GM13976 (cell line): ENCODE data around the gene VPS51.
"Not testable (repeated sequence)": the region's sequence is repeated elsewhere in the genome, so short reads cannot be mapped to it uniquely, and the experiment has no call there.

Source experiments
- DNase-seq: peaks from one replicate; pipeline ENCODE4 v3.0.0; 2012; ENCODE audit warnings: low spot score
- CTCF ChIP-seq: IDR thresholded peaks from 2 replicates; pipeline ENCODE4 v1.5.1; 2012; ENCODE audit warnings: borderline replicate concordance, mild to moderate bottlenecking; ENCODE audit not compliant: insufficient read depth; ENCODE audit errors: extremely low read depth, missing control alignments, control extremely low read depth
- in situ Hi-C: fragments of 300-500 bp; cut with MboI; formaldehyde crosslinking; loops from one replicate; pipeline ENCODE4 v1.12.0; 2022; ENCODE audit warnings: low sequenced_read_pairs, mixed read lengths, inconsistent platforms; ENCODE audit not compliant: unreplicated experiment

The VPS51 gene

GRCh38 chr11:65134952-65135632 lies 39.1 kb downstream of the VPS51 start:
- in situ Hi-C loops = no loop called here
- no peak for TF ChIP-seq CTCF
- peak; percentile 95 for DNase-seq

GRCh38 chr11:65135633-65136145 lies 39.7 kb downstream of the VPS51 start:
- TF ChIP-seq CTCF = no peak
- no peak for DNase-seq
- in situ Hi-C loops = no loop called here

GRCh38 chr11:65136515-65137096 lies 40.6 kb downstream of the VPS51 start:
- no peak for DNase-seq
- in situ Hi-C loops = no loop called here
- no peak for TF ChIP-seq CTCF

GRCh38 chr11:65141896-65142494 lies 46.0 kb downstream of the VPS51 start:
- no peak for DNase-seq
- in situ Hi-C loops = no loop called here

GRCh38 chr11:65147352-65148075 lies 51.5 kb downstream of the VPS51 start:
- DNase-seq = no peak
- in situ Hi-C loops = no loop called here
- no peak for TF ChIP-seq CTCF

More at GRCh38 chr11:65141896-65142494, 46.0 kb downstream of the VPS51 start:
- no peak for TF ChIP-seq CTCF

GRCh38 chr11:65148657-65149056 lies 52.6 kb downstream of the VPS51 start:
- no peak for TF ChIP-seq CTCF
- in situ Hi-C loops = no loop called here
- no peak for DNase-seq

GRCh38 chr11:65150131-65150508 lies 54.1 kb downstream of the VPS51 start:
- in situ Hi-C loops, DNase-seq: not testable (repeated sequence)
